HepG2 (cell line): Measurements from ENCODE around the gene CAPRIN1. TPM values are rescaled to one million over a fixed set of nuclear protein-coding genes. Genes with fewer than 3 reads are reported as not detected.
A peak's percentile ranks its signal among the peaks of the same experiment; 100 is the strongest.

Experiments
- ATF1 ChIP-seq: IDR thresholded peaks from 2 replicates; pipeline ENCODE4 v1.6.1; 2016; ENCODE audit warnings: mild to moderate bottlenecking, control low read depth
- CAMTA2 ChIP-seq: sonication (generic); formaldehyde crosslinking; IDR thresholded peaks from 2 replicates; pipeline ENCODE4 v1.4.0; 2020; ENCODE audit warnings: mild to moderate bottlenecking, missing genetic modification reagents, borderline replicate concordance
- DNMT1 ChIP-seq: sonication (generic); formaldehyde crosslinking; IDR thresholded peaks from 2 replicates; pipeline ENCODE4 v1.5.1; 2020; ENCODE audit warnings: mild to moderate bottlenecking, missing genetic modification reagents
- HNF1B ChIP-seq: sonication (generic); formaldehyde crosslinking; IDR thresholded peaks from 2 replicates; pipeline ENCODE4 v1.5.1; 2020; ENCODE audit warnings: mild to moderate bottlenecking, moderate library complexity, missing genetic modification reagents
- IRF9 ChIP-seq: sonication (generic); formaldehyde crosslinking; IDR thresholded peaks from 2 replicates; pipeline ENCODE4 v1.8.0; 2022; ENCODE audit warnings: missing genetic modification reagents, mild to moderate bottlenecking, borderline replicate concordance
- PBX3 ChIP-seq: sonication (generic); formaldehyde crosslinking; IDR thresholded peaks from 2 replicates; pipeline ENCODE4 v1.8.1; 2023; ENCODE audit warnings: missing genetic modification reagents, inconsistent platforms, borderline replicate concordance
- PHF21A ChIP-seq: sonication (generic); formaldehyde crosslinking; IDR thresholded peaks from 2 replicates; pipeline ENCODE4 v1.5.0; 2020; ENCODE audit warnings: mild to moderate bottlenecking, missing genetic modification reagents
- SNRNP70 ChIP-seq: fragments of 200-400 bp; formaldehyde crosslinking; IDR thresholded peaks from 2 replicates; pipeline ENCODE4 v1.6.1; 2017; ENCODE audit warnings: mild to moderate bottlenecking, low read depth, low read length, moderate library complexity
- SYNCRIP ChIP-seq: fragments of 200-400 bp; formaldehyde crosslinking; IDR thresholded peaks from 2 replicates; pipeline ENCODE4 v1.6.1; 2018; ENCODE audit warnings: mild to moderate bottlenecking, low read depth, low read length; ENCODE audit not compliant: insufficient read depth
- TCF12 ChIP-seq, 2 experiments: fragments of 450-650 bp in 1 of 2; sonication (generic) in 1 of 2; formaldehyde crosslinking in 1 of 2; IDR thresholded peaks; 2 replicates each; pipeline versions ENCODE4 v1.6.1 to v1.8.0; 2017 to 2022; ENCODE audit warnings: antibody characterized with exemption in 1 of 2, mild to moderate bottlenecking in 1 of 2, missing genetic modification reagents in 1 of 2, moderate library complexity in 1 of 2
- ZBTB34 ChIP-seq: sonication (generic); formaldehyde crosslinking; IDR thresholded peaks from 2 replicates; pipeline ENCODE4 v1.8.0; 2022; ENCODE audit warnings: mild to moderate bottlenecking, missing genetic modification reagents
- ZFY ChIP-seq: sonication (generic); formaldehyde crosslinking; IDR thresholded peaks from 2 replicates; pipeline ENCODE4 v1.4.0; 2020; ENCODE audit warnings: missing genetic modification reagents
- ZMYM4 ChIP-seq: sonication (generic); formaldehyde crosslinking; IDR thresholded peaks from 2 replicates; pipeline ENCODE4 v1.8.1; 2023; ENCODE audit warnings: mild to moderate bottlenecking, missing genetic modification reagents
- ZNF24 ChIP-seq: fragments of 450-650 bp; IDR thresholded peaks from 2 replicates; pipeline ENCODE4 v1.6.1; 2017; ENCODE audit warnings: antibody characterized with exemption, mild to moderate bottlenecking
- ZNF263 ChIP-seq: sonication (generic); formaldehyde crosslinking; IDR thresholded peaks from 2 replicates; pipeline ENCODE4 v1.4.0; 2020; ENCODE audit warnings: missing genetic modification reagents
- ZNF33B ChIP-seq: sonication (generic); formaldehyde crosslinking; IDR thresholded peaks from 2 replicates; pipeline ENCODE4 v1.5.1; 2020; ENCODE audit warnings: mild to moderate bottlenecking, missing genetic modification reagents
- ZNF432 ChIP-seq: sonication (generic); formaldehyde crosslinking; IDR thresholded peaks from 2 replicates; pipeline ENCODE4 v1.5.0; 2020; ENCODE audit warnings: missing genetic modification reagents, mild to moderate bottlenecking, borderline replicate concordance
- ZNF468 ChIP-seq: sonication (generic); formaldehyde crosslinking; IDR thresholded peaks from 2 replicates; pipeline ENCODE4 v1.8.0; 2022; ENCODE audit warnings: mild to moderate bottlenecking, moderate library complexity, missing genetic modification reagents
- ZNF614 ChIP-seq: IDR thresholded peaks from 2 replicates; pipeline ENCODE4 v1.6.1; 2018; ENCODE audit warnings: missing biosample characterization, missing genetic modification reagents, inconsistent platforms, borderline replicate concordance
- ZNF766 ChIP-seq: sonication (generic); formaldehyde crosslinking; IDR thresholded peaks from 2 replicates; pipeline ENCODE4 v1.5.0; 2020; ENCODE audit warnings: missing genetic modification reagents, borderline replicate concordance
- polyA plus RNA-seq, 8 experiments: library from polyadenylated mRNA; depleted of rRNA in 3 of 8; stranded (reverse) in 7 of 8; unstranded in 1 of 8; fragments of >200 nt; fragmentation: Illumina TruSeq in 4 of 8; extraction: Trizol in 4 of 8; gene quantifications; 2 replicates each; pipeline versions ENCODE4 v1.2.1 to v1.2.3, GENCODE V29; 2011 to 2016; ENCODE audit warnings: low read depth in 4 of 8, missing spikeins in 1 of 8, mixed read lengths in 1 of 8; ENCODE audit not compliant: insufficient read depth in 1 of 8
- total RNA-seq, 5 experiments: library from RNA; depleted of rRNA; stranded (reverse); fragments of >200 nt; fragmentation: Illumina TruSeq; extraction: Trizol; gene quantifications; 2 replicates each; pipeline ENCODE4 v1.2.3, GENCODE V29; 2016; ENCODE audit warnings: low read depth in 1 of 5

Gene CAPRIN1
- total and polyA plus RNA-seq, 2 of the 13 experiments (the other 11 are each of a cell fraction or from before 2014, with no cell fraction given): 114 to 162 TPM

- TF ChIP-seq ZNF766 (CRISPR knock-in tag) (peak; percentile 39; the same call in 1 of the 2 replicates), CAMTA2 (CRISPR knock-in tag) (peak; percentile 87; the same call in 1 of the 2 replicates), ZNF614 (0 out of 2 replicates have a peak, but pooled peaks have one; percentile 18), ZNF432 (CRISPR knock-in tag) (no peak), ZNF468 (CRISPR knock-in tag) (peak; percentile 78; the same call in 1 of the 2 replicates), SYNCRIP (no peak), HNF1B (CRISPR knock-in tag) (peak; percentile 55; the same call in 1 of the 2 replicates), SNRNP70 (no peak), ATF1 (CRISPR knock-in tag) (no peak), ZMYM4 (peak; percentile 68), PBX3 (no peak), ZBTB34 (no peak), PHF21A (CRISPR knock-in tag) (no peak; the same call in 1 of the 2 replicates), ZNF33B (CRISPR knock-in tag) (no peak), IRF9 (CRISPR knock-in tag) (no peak), ZNF263 (peak; percentile 58; the same call in 1 of the 2 replicates), ZFY (peak; percentile 93), ZNF24 (no peak), TCF12 (IDR thresholded peaks at IDR 0.05) (no peak), TCF12 (CRISPR knock-in tag; IDR thresholded peaks at IDR 0.05) (peak; percentile 91), DNMT1 (no peak; the same call in 1 of the 2 replicates)
These were observed at the start of gene CAPRIN1 (continued) for GRCh38 chr11:34051349-34052035.
